Measurements from ENCODE around the gene MARCHF11.

The MARCHF11 gene, protein sequence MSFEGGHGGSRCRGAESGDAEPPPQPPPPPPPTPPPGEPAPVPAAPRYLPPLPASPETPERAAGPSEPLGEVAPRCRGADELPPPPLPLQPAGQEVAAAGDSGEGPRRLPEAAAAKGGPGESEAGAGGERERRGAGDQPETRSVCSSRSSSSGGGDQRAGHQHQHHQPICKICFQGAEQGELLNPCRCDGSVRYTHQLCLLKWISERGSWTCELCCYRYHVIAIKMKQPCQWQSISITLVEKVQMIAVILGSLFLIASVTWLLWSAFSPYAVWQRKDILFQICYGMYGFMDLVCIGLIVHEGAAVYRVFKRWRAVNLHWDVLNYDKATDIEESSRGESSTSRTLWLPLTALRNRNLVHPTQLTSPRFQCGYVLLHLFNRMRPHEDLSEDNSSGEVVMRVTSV

DNA sequence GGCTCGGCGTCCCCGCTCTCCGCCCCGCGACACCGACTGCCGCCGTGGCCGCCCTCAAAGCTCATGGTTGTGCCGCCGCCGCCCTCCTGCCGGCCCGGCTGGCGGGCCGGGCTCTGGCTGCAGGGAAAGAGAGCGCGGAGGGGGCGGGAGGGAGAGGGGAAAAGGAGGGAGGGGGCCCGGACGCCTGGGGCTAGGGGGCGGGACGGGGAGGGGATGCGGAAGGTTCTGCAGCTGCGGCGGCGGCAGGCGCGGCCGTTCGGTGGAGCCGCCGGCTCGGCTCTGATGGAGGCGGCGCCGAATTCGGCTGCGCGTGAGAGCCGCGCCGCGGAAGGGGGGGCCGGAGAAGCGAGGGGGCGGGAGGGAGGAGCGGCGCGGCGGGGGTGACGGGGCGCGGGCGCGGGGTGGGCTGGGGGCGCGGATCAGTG, at the start of gene MARCHF11:
Gene MARCHF11, minus strand, starts transcription at position 281 of the 425 bp plus-strand sequence. Its CDS starts 216 bp downstream, at position 65.
- no peak for DNase-seq (ENCODE audit: low read depth in 3 of 3)

DNA sequence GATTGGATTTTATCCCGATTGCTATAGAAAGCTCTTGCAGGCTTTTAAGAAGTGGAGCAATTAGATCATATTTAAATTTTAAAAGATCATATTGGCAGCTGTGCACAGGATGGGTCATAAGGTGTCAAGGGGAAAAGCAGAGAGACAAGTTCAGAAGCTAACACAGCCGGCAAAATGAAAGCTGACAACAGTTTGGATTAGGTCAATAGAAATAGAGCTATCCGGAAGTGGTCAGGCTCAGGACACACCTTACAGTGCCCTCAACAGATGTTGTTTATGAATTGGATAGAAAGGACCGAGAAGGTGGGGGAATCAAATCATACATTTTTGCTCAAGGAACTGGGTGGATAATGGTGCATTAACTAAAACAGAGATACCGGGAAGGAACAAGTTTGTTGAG, 46.3 kb upstream of the MARCHF11 start:
- no peak for DNase-seq (ENCODE audit: low read depth in 3 of 3)

DNA sequence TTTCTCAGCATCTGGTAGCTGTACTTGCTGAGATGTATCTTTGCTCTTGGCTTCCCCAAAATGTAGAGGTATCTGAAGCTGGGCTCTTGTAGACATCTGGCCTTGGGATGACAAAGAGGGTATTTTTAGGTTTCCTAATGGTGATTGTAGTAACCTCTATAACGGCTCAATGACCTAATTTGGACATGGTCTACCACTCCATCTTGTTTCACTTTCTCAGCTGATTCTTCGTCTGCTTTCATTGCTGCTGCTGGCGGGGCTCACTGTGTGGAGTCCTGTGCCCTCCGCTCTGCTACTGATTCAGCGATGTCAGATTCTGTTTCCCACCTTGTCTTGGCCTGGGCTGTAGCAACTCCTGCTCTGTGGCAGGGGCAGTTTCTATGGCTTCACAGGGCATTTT, 12.7 kb upstream of the MARCHF11 start:
- DNase-seq (ENCODE audit: low read depth in 3 of 3) = no peak

DNA sequence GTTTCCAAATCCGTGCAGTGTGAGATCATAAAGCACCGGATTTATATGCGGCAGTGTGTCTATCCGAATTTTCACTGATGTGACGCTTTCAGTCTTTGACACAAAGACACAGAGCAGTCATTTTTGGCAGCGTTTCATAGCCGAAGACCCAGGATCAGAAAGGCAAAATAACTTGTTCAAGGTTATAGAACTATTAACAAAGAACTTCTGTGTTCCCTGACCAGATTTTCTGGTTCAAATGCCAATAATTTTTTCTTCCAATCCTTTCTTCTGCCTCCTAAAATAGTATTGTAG, 1.1 kb upstream of the MARCHF11 start:
- no peak for DNase-seq (ENCODE audit: low read depth in 3 of 3)

DNA sequence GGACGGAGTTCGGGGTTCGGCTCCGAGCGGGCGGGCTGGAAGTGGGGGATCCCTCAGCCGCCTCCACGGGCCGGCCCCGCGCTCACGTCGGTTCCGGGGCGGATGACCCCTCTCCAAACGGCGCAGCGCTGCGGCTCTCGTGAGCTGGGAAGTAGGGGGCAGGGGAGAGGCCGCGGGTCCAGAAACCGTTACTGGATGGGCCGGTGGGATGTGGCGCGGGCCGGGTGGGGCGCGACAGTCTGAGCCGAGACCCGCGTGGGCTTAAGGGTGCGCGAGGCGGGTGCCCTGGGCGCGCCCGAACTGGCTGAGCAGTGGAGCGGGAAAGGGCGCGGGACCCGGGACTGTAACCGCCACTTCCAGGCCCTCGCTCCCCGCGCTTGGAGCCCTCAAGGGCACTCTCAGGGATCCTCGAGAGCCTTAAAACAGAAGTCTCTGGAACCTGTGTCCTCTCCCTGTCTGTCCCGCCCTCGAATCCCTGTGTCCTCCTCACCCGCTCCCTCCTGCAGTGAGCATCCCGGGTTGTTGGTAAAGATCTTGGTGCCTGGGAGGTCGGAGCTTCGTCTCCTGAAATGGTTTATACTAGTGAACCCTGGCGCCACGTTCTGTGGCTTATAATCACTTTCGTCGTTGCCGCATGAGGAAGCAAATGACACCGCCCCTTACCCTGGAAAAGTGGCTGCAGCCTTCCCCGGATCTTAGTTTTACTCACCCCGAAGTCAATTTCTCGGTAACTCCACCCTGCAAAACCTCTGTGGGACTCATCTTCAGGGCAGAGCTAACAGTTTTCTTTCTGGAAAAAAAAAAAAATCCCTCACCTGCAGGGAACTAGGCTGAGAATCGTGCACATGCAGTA, 571 bp upstream of the MARCHF11 start:
- DNase-seq (ENCODE audit: low read depth in 3 of 3) = no peak

DNA sequence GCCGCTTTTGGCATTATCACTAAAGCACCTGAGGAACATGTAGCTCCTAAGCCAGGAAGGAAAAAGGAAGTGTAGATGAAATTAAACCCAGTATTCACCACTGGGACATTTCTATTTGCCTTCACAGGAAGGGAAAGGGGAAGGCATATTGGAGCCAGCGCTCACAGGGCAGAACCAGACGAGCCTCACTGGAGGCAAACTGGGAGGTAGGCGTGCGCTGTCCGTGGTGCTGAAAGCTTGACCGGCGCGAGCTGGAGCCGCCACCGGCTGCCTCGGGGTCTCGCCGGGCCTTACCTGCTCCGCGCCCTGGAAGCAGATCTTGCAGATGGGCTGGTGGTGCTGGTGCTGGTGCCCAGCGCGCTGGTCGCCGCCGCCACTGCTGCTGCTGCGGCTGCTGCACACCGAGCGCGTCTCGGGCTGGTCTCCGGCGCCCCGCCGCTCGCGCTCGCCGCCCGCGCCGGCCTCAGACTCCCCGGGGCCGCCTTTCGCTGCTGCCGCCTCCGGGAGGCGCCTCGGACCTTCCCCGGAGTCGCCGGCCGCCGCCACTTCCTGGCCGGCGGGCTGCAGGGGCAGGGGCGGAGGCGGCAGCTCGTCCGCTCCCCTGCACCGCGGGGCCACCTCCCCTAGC, 732 bp downstream of the MARCHF11 start:
- DNase-seq (ENCODE audit: low read depth in 3 of 3) = peak in 2 of 3 donors; percentile 5 to 8

DNA sequence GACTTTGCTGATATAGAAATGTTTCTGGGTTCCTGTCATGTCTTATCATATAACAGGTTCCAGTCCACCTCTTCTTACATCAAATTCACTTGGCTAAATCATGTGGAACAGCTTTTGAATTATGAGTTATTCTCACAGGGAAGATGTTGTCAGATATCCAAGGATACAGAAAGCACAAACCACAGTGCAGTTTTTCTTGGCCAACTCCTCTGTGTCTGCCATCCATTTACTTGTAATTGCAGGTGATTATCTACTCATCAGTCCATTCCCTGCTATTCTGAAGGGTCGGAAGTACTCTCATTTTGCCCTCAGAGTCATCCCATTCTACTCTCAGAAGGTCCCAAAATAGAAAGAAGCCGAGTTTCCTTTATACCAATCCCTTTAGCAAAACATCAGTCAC, 10.0 kb downstream of the MARCHF11 start:
- no peak for DNase-seq (ENCODE audit: low read depth in 3 of 3)

DNA sequence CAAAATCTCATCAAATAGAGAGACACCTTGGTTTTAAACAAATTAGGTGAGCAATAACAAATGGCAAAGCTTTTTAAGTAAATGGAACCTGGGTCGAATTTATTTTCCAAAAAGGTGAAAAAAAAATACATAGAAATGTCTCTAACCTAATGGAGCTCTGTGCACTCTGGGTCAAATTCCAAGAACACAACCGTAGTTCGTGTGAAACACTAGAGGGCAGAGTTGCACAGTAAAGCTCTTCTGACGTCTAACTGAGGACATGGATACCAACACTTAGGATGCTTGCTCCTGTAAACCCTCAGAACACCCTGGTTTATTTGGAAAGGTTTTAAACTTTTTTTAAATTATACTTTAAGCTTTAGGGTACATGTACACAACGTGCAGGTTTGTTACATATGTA, 18.9 kb downstream of the MARCHF11 start:
- DNase-seq (ENCODE audit: low read depth in 3 of 3) = no peak

DNA sequence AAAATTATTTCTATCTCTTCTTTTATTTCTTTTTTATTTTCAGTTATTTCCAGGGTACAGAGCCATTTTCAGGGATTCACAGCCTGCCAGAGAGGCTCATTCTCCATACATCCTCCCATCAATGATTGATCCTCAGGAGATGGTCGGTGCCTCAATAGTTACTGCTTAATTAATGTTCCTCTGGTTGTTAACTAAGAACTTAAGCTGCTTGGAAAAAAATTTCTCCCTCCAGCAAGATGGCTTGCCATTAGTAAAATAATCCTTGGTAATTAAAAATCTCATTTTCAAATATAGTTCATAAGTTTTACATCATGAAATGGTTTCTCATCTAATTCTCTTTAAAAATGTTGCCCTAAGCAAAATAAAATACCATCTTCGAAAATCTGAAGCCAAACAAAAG, 20.0 kb downstream of the MARCHF11 start:
- DNase-seq (ENCODE audit: low read depth in 3 of 3) = no peak

DNA sequence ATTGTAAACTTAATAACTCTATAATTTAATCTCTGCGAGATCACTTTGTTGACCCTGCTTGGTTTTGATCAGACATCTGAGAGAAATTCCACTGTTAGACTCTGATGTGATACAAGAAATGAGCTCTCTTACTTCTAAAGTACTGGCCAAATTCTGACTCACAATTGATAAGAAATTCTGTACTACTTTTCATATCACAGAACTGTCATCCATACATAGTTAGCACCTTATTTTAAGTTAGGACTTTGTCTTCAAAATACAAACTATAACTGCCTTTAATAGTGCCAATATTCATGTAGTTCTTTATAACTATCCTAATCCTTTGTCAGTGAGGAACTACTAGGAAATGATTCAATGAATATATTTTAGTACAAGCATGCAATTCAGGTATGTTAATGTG, 23.4 kb downstream of the MARCHF11 start:
- no peak for DNase-seq (ENCODE audit: low read depth in 3 of 3)

DNA sequence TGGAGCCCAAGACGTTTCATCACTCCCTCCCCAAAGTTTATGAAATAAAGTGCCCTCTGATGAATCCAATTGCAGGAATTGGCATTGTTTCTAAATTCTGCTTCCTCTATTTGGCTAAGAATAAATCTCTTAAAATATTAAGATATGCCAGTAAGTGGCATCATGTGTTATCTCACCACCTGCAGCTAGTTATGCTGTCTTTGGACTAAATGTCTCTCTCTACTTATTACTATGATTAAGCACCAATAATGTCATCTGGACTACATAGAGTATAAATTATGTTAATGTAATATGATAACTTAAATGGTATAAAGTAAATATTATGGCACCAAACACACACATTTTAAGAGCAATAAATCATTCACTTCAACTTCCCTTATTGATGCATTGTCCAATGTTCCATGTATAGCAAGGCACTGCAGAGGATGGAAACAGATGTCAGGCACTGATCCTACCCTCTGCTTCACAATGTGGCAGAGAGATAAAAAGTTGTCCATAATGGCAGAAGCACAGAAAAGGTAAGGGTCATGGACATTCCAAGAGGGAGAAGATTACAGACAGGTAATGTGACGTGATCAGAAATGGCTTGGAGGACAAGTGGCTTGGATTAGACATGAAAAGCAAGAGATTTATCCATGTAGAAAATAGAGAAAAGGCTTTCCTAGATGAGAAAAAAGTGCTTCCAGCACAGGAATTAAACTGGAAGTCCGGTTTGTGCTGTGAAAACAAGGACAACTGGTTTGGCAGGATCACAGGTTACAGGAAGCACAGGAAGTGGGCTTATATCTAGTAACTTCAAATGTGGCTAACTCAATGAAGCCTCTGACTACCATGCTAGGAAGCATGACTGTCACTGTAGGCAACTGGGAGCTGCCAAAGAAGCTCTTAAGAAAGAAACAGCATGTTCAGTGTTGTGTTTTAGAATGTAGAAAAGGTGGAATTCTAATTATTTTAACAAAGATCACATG, 26.7 kb downstream of the MARCHF11 start:
- no peak for DNase-seq (ENCODE audit: low read depth in 3 of 3)

DNA sequence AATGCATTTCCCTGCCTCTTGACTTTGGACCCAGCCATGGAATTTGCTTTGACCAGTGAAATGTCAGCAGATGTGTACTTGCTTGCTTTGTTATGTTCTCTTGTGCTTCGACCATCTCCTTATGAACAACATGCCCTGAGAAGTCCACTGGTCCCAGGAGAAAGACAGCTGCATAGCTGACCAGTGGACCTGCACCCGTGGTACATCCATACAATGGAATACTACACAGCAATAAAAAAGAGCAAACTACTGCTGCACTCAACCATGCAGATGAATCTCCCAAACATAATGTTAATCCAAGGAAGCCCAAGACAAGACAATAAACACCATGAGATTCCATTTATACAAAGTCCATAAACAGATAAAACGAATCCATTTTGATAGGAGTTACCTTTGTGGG, 30.0 kb downstream of the MARCHF11 start:
- no peak for DNase-seq (ENCODE audit: low read depth in 3 of 3)

DNA sequence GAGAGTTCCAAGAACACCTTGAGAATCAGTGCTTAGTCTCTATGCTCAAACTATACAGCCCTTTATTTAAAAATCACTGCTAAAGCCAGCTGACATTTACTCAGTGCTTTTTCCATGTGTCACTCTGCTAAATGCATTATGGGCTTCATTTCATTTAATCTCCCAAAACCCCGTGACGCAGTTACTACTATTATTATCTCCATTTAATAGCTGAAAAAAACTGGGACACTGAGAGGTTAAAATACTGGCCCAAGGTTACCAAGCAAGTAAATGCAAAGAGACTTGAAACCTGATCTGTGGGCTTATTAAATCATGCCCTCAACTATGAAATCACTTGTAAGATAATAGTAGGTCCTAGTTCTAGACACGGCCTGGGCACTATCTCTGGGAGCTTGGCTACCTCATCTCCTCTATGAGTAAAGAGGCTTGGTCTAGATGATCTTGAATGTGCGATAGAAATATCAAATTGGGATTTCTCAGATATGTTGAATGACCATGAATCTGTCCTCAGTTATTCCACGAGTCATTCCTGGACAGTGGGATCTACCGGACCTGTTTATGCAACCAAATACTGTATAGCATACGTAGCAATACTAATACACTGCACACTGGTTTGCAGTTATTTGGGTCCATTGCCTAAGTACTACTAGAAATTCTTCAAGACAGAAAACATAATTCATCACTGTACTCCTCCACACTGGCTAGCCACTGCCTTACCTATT, 32.3 kb downstream of the MARCHF11 start:
- DNase-seq (ENCODE audit: low read depth in 3 of 3) = no peak

DNA sequence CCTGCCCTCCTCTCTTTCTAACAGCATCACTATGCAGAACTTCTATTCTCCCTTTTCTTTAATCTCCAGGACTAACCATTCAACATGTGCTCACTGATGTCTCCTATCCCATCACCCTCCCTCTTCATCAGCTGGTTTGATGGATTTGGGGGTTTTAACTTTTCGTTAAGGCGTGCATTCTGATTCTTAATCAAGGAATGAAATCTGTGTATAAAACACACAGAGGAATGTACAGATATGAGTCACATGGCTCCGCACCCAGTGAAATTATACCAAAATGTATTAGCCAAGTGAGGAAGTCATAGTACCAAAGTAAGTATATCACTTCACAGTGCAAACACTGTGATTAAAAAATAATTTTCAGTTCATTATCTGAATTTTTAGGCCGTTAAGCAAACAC, 35.2 kb downstream of the MARCHF11 start:
- DNase-seq (ENCODE audit: low read depth in 3 of 3) = no peak

DNA sequence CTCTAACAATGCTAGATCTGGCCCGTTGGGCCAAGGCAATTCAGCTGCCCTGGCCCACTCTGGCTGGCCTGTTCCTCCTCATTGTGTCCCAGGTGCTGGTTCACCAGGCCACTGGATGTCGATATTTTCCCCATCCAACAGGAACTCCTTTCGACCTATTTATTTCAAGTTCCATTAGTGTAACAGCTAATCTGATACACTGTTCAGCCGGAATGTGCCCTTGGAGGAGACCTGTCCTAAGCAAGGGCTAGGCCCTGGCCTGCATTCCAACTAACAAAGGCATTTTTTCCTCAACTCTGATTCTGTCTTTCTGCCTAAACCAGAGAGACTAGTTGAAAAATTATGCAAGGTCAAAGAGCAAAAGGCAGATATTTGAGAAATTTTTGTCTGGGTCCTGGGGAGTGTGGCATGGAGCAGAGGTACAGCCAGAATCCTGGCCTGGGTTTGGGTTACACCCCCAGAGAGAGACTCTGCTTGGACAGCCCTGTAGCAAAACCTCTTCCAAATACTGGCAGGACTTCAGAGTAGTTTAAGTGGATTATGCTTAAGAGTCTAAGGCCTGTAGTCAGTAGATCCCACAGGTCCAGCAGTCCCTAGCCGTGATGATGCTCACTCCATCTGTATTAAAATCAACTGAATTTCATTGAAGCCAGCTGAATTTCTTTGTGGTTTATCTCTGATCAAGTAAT, 36.1 kb downstream of the MARCHF11 start:
- DNase-seq (ENCODE audit: low read depth in 3 of 3) = no peak

DNA sequence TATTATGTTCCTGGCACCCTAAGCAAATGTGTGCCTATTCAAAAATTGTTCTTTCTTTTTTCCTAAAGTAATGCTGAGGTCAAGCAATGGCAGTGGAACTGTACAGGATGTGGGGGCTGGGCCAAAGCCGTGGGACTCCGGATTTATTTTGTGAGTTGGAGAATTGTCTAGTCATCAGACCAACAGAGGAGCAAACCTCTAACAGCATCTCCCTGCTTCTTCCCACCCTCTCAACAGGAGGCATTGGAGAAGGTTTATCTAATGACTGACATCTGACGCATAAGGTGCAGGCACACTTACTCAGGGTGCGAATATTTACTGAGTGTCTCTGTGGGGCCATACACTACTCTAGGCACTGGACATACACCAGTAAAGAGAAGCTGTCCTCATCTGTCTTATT, 38.6 kb downstream of the MARCHF11 start:
- DNase-seq (ENCODE audit: low read depth in 3 of 3) = no peak

DNA sequence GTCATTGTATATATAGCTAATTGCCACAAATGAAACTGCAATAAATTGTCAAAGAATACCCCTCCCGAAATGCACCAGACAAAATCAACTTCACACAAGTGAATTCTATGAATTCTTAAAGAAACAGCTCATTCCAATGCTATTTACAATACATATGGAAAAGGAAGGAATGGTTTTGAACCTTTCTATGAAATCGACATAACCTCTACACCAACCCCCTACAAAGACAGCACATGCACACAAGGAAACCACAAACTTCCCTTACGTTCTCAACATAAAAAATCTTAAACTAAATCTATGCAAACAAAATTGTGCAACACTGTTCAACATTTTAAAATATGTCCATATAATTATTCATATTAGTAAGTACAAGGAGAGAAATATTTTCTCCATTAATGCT, 39.2 kb downstream of the MARCHF11 start:
- no peak for DNase-seq (ENCODE audit: low read depth in 3 of 3)

DNA sequence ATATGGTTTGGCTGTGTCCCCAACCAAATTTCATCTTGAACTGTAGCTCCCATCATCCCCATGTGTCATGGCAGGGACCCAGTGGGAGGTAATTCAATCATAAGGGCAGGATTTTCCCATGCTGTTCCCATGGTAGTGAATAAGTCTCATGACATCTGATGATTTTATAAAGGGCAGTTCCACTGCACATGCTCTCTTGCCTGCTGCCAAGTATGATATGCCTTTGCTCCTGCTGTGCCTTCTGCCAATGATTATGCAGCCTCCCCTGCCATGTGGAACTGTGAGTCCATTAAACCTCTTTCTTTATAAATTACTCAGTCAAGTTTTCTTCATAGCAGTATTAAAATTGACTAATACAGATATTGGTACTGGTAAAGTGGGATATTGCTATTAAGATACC, 42.4 kb downstream of the MARCHF11 start:
- no peak for DNase-seq (ENCODE audit: low read depth in 3 of 3)

DNA sequence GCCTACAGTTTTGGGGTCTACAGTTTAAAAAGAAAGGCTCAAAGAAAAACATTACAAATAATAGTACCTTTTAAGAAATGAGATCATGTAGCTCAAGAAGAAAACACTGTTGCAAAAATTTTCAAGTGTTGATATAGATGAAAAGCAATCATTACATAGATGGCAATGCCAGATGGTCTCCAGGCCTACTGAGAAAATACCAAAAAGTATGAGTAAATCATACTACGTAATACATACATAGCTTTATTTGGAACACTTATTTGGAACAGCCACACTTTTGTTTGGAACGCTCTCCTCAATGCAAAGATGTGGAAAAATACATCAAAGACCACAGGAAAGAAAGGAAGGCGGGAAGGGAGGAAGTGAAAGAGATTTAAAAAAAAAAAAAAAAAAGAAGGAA, 44.1 kb downstream of the MARCHF11 start:
- DNase-seq (ENCODE audit: low read depth in 3 of 3) = no peak

DNA sequence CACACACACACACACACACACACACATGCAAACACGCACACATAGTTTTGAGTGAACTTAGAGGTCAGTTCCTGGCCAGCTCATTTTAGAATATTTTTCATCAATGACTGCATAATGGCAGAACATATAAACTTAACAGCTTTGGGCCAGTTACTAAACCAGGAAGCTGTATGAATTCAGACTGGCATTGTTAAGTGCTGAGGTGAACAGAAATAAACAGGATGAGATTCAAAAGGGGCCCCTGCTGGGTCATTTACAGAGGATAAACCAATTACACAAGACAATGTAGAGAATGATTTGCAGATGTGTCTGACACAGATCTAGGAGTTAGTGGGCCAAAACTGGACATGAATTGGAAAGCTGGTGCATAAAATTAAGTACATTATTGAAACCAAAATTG, 44.6 kb downstream of the MARCHF11 start:
- DNase-seq (ENCODE audit: low read depth in 3 of 3) = no peak
